Prostate gland (tissue), 2 donors: ENCODE measurements around the gene FAM89B.

ENCODE experiments used
- CTCF ChIP-seq, 4 experiments: fragments of 200-600 bp in 2 of 4; fragments of 450-650 bp in 2 of 4; sonication (generic) in 2 of 4; IDR thresholded peaks; 1 replicate in 3 of 4; 2 replicates in 1 of 4; pipeline ENCODE4 v1.5.1; 2016 to 2019; ENCODE audit warnings: antibody characterized with exemption in 4 of 4, mild to moderate bottlenecking in 2 of 4, moderate library complexity in 2 of 4
- POLR2A ChIP-seq: fragments of 450-650 bp; IDR thresholded peaks from one replicate; pipeline ENCODE4 v1.6.1; 2016; ENCODE audit warnings: antibody characterized with exemption, mild to moderate bottlenecking
- POLR2AphosphoS5 ChIP-seq: sonication (generic); formaldehyde crosslinking; IDR thresholded peaks from one replicate; pipeline ENCODE4 v1.6.1; 2017; ENCODE audit warnings: antibody characterized with exemption

- TF ChIP-seq CTCF (IDR thresholded peaks at IDR 0.05): peak; percentile 10 to 66 (median 62)
- TF ChIP-seq POLR2AphosphoS5: no peak
- no peak for TF ChIP-seq POLR2A
Measured at GRCh38 chr11:65593518-65594414, 21.4 kb downstream of the FAM89B start.
